DMS53 treated with DMSO at 0.1 percent for 48 hours (cell line): ENCODE measurements around the gene SYNM.
A peak's percentile ranks its signal among the peaks of the same experiment; 100 is the strongest.

Experiments
- DNase-seq: peaks from one replicate; lab custom pipeline; 2025; ENCODE audit not compliant: unreplicated experiment; lab: John Stamatoyannopoulos, UW

SYNM gene

GRCh38 chr15:99121691-99122410, 17.0 kb downstream of the SYNM start:
- no peak for DNase-seq

GRCh38 chr15:99122831-99123712, 18.2 kb downstream of the SYNM start:
- DNase-seq = no peak

- peak; percentile 63 for DNase-seq
Measured at GRCh38 chr15:99123713-99124451, 19.0 kb downstream of the SYNM start.

GRCh38 chr15:99124641-99125040, 19.8 kb downstream of the SYNM start:
- no peak for DNase-seq

- DNase-seq = no peak
Measured at GRCh38 chr15:99125061-99125891, 20.4 kb downstream of the SYNM start.

- no peak for DNase-seq
Measured at GRCh38 chr15:99126131-99126588, 21.3 kb downstream of the SYNM start.

- no peak for DNase-seq
Measured at GRCh38 chr15:99126930-99127329, 22.1 kb downstream of the SYNM start.

GRCh38 chr15:99127773-99128172, 22.9 kb downstream of the SYNM start:
- DNase-seq = no peak

GRCh38 chr15:99128411-99128810, 23.5 kb downstream of the SYNM start:
- DNase-seq = no peak

- no peak for DNase-seq
Measured at GRCh38 chr15:99129644-99130043, 24.8 kb downstream of the SYNM start.

GRCh38 chr15:99130314-99130713, 25.4 kb downstream of the SYNM start:
- no peak for DNase-seq

GRCh38 chr15:99130765-99131440, 26.0 kb downstream of the SYNM start:
- DNase-seq = no peak

GRCh38 chr15:99131441-99132023, 26.7 kb downstream of the SYNM start:
- DNase-seq = no peak

GRCh38 chr15:99132122-99132521, 27.2 kb downstream of the SYNM start:
- no peak for DNase-seq

GRCh38 chr15:99132634-99133287, 27.9 kb downstream of the SYNM start:
- DNase-seq = no peak

- DNase-seq = no peak
Measured at GRCh38 chr15:99134317-99134821, 29.5 kb downstream of the SYNM start.

GRCh38 chr15:99135194-99135593, 30.3 kb downstream of the SYNM start:
- DNase-seq = peak; percentile 14

GRCh38 chr15:99137111-99137546, 32.2 kb downstream of the SYNM start:
- peak; percentile 13 for DNase-seq

- no peak for DNase-seq
Measured at GRCh38 chr15:99137877-99138276, 33.0 kb downstream of the SYNM start.
